ENCODE data around the gene TYMP.

TYMP gene

GRCh38 chr22:50529897-50530579, at the start of gene TYMP:
Gene TYMP (minus strand): TSS chr22:50530012. CDS start chr22:50529709, 303 bp downstream.
- Histone ChIP-seq H3K9ac (ENCODE audit: low read depth, low read length) (peak within 1 kb of the TSS; percentile 66), H3K36me3 (ENCODE audit: insufficient read depth, low read length) (no peaks in the 10 kb centered on the region), H3K4me1 (ENCODE audit: insufficient read depth, low read length) (no peaks in the 10 kb centered on the region), H3K9me3 (ENCODE audit: control insufficient read depth, insufficient read depth, low read length) (no peaks in the 10 kb centered on the region)

- no peak overlapping the region for H3K9ac ChIP-seq (ENCODE audit: low read depth, low read length)
- no peaks in the 10 kb centered on the region; the same call in 1 of the 2 replicates for H3K4me1 ChIP-seq (ENCODE audit: insufficient read depth, low read length)
- no peaks in the 10 kb centered on the region for H3K9me3 ChIP-seq (ENCODE audit: control insufficient read depth, insufficient read depth, low read length)
- H3K36me3 ChIP-seq (ENCODE audit: insufficient read depth, low read length): no peaks in the 10 kb centered on the region
Measured at GRCh38 chr22:50578776-50579310, 49.0 kb upstream of the TYMP start.

- Histone ChIP-seq H3K4me1 (ENCODE audit: insufficient read depth, low read length) (no peaks in the 10 kb centered on the region; the same call in 1 of the 2 replicates), H3K9ac (ENCODE audit: low read depth, low read length) (no peak within 1 kb of the TSS), H3K36me3 (ENCODE audit: insufficient read depth, low read length) (no peaks in the 10 kb centered on the region), H3K9me3 (ENCODE audit: control insufficient read depth, insufficient read depth, low read length) (no peaks in the 10 kb centered on the region)
Measured at GRCh38 chr22:50577987-50578775, 48.4 kb upstream of the TYMP start, which contains the start of gene CPT1B. Gene CPT1B (minus strand): TSS chr22:50578427. CDS start chr22:50577915, 512 bp downstream.

GRCh38 chr22:50577697-50577986, 47.8 kb upstream of the TYMP start:
- H3K9me3 ChIP-seq (ENCODE audit: control insufficient read depth, insufficient read depth, low read length): no peaks in the 10 kb centered on the region
- no peaks in the 10 kb centered on the region; the same call in 1 of the 2 replicates for H3K36me3 ChIP-seq (ENCODE audit: insufficient read depth, low read length)
- no peak overlapping the region for H3K9ac ChIP-seq (ENCODE audit: low read depth, low read length)
- no peaks in the 10 kb centered on the region; the same call in 1 of the 2 replicates for H3K4me1 ChIP-seq (ENCODE audit: insufficient read depth, low read length)

GRCh38 chr22:50576806-50577696, 47.2 kb upstream of the TYMP start:
- H3K4me1 ChIP-seq (ENCODE audit: insufficient read depth, low read length): no peaks in the 10 kb centered on the region; the same call in 1 of the 2 replicates
- H3K36me3 ChIP-seq (ENCODE audit: insufficient read depth, low read length): no peaks in the 10 kb centered on the region; the same call in 1 of the 2 replicates
- no peak overlapping the region for H3K9ac ChIP-seq (ENCODE audit: low read depth, low read length)
- H3K9me3 ChIP-seq (ENCODE audit: control insufficient read depth, insufficient read depth, low read length): no peaks in the 10 kb centered on the region

GRCh38 chr22:50576070-50576469, 46.3 kb upstream of the TYMP start:
- Histone ChIP-seq H3K9me3 (ENCODE audit: control insufficient read depth, insufficient read depth, low read length) (no peaks in the 10 kb centered on the region), H3K9ac (ENCODE audit: low read depth, low read length) (no peak overlapping the region), H3K36me3 (ENCODE audit: insufficient read depth, low read length) (peaks cover 3% of the 10 kb centered on the region; the same call in 1 of the 2 replicates), H3K4me1 (ENCODE audit: insufficient read depth, low read length) (no peaks in the 10 kb centered on the region; the same call in 1 of the 2 replicates)

GRCh38 chr22:50575426-50575941, 45.7 kb upstream of the TYMP start:
- Histone ChIP-seq H3K9me3 (ENCODE audit: control insufficient read depth, insufficient read depth, low read length) (no peaks in the 10 kb centered on the region), H3K36me3 (ENCODE audit: insufficient read depth, low read length) (peaks cover 3% of the 10 kb centered on the region; the same call in 1 of the 2 replicates), H3K9ac (ENCODE audit: low read depth, low read length) (no peak overlapping the region), H3K4me1 (ENCODE audit: insufficient read depth, low read length) (no peaks in the 10 kb centered on the region; the same call in 1 of the 2 replicates)

GRCh38 chr22:50574383-50574755, 44.6 kb upstream of the TYMP start:
- Histone ChIP-seq H3K36me3 (ENCODE audit: insufficient read depth, low read length) (peaks cover 7% of the 10 kb centered on the region; the same call in 1 of the 2 replicates), H3K4me1 (ENCODE audit: insufficient read depth, low read length) (no peaks in the 10 kb centered on the region; the same call in 1 of the 2 replicates), H3K9ac (ENCODE audit: low read depth, low read length) (no peak overlapping the region), H3K9me3 (ENCODE audit: control insufficient read depth, insufficient read depth, low read length) (no peaks in the 10 kb centered on the region)

- Histone ChIP-seq H3K9ac (ENCODE audit: low read depth, low read length) (no peak overlapping the region), H3K36me3 (ENCODE audit: insufficient read depth, low read length) (peaks cover 7% of the 10 kb centered on the region; the same call in 1 of the 2 replicates), H3K9me3 (ENCODE audit: control insufficient read depth, insufficient read depth, low read length) (no peaks in the 10 kb centered on the region), H3K4me1 (ENCODE audit: insufficient read depth, low read length) (no peaks in the 10 kb centered on the region; the same call in 1 of the 2 replicates)
Measured at GRCh38 chr22:50573491-50574382, 43.9 kb upstream of the TYMP start.

- Histone ChIP-seq H3K9me3 (ENCODE audit: control insufficient read depth, insufficient read depth, low read length) (no peaks in the 10 kb centered on the region), H3K4me1 (ENCODE audit: insufficient read depth, low read length) (no peaks in the 10 kb centered on the region), H3K36me3 (ENCODE audit: insufficient read depth, low read length) (peaks cover 8% of the 10 kb centered on the region; the same call in 1 of the 2 replicates)
Measured at GRCh38 chr22:50572965-50573364, 43.2 kb upstream of the TYMP start.

GRCh38 chr22:50571264-50572175, 41.7 kb upstream of the TYMP start:
- Histone ChIP-seq H3K9ac (ENCODE audit: low read depth, low read length) (no peak overlapping the region), H3K9me3 (ENCODE audit: control insufficient read depth, insufficient read depth, low read length) (no peaks in the 10 kb centered on the region), H3K36me3 (ENCODE audit: insufficient read depth, low read length) (peaks cover 12% of the 10 kb centered on the region; the same call in 1 of the 2 replicates), H3K4me1 (ENCODE audit: insufficient read depth, low read length) (no peaks in the 10 kb centered on the region)

More at GRCh38 chr22:50572965-50573364, 43.2 kb upstream of the TYMP start:
- H3K9ac ChIP-seq (ENCODE audit: low read depth, low read length): no peak overlapping the region

GRCh38 chr22:50570861-50571260, 41.0 kb upstream of the TYMP start:
- Histone ChIP-seq H3K9ac (ENCODE audit: low read depth, low read length) (no peak overlapping the region), H3K4me1 (ENCODE audit: insufficient read depth, low read length) (no peaks in the 10 kb centered on the region), H3K9me3 (ENCODE audit: control insufficient read depth, insufficient read depth, low read length) (no peaks in the 10 kb centered on the region), H3K36me3 (ENCODE audit: insufficient read depth, low read length) (peaks cover 12% of the 10 kb centered on the region; the same call in 1 of the 2 replicates)
